GM13977 (cell line): ENCODE data around the gene CRISPLD2.

ENCODE experiments used
- DNase-seq: peaks from one replicate; pipeline ENCODE4 v3.0.0; 2012; ENCODE audit warnings: low spot score
- CTCF ChIP-seq: IDR thresholded peaks from 2 replicates; pipeline ENCODE4 v1.5.1; 2012; ENCODE audit warnings: mild to moderate bottlenecking, control low read depth; ENCODE audit not compliant: insufficient read depth; ENCODE audit errors: extremely low read depth, missing control alignments
- in situ Hi-C: fragments of 300-500 bp; cut with MboI; formaldehyde crosslinking; loops from one replicate; pipeline ENCODE4 v1.12.0; 2022; ENCODE audit warnings: low sequenced_read_pairs, low pct_unique_long_range_greater_than_20kb, mixed read lengths, inconsistent platforms; ENCODE audit not compliant: unreplicated experiment

Gene CRISPLD2

GRCh38 chr16:84816023-84816422, 3.8 kb upstream of the CRISPLD2 start:
- in situ Hi-C loops: no loop called here
- no peak for TF ChIP-seq CTCF
- no peak for DNase-seq

DNA sequence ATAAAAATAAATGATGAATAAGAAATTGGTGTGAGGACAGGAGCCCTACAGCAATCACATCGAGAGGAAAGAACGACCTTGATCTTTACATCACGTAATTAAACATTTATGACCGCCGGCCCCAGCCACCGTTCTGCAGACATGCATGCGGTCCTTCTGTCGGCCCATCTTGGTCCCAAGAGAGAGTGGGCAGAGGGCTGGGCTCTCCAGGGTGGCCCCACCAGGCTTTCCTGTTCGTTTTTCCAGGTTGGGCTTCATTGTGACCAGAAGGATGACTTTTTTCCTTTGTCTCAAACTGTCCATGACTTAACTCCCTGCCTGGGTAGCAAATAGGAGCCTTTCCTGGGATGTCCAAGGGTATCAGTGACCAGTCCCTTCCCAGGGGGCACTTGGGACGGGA, 3.3 kb upstream of the CRISPLD2 start:
- in situ Hi-C loops: no loop called here
- TF ChIP-seq CTCF: no peak

DNA sequence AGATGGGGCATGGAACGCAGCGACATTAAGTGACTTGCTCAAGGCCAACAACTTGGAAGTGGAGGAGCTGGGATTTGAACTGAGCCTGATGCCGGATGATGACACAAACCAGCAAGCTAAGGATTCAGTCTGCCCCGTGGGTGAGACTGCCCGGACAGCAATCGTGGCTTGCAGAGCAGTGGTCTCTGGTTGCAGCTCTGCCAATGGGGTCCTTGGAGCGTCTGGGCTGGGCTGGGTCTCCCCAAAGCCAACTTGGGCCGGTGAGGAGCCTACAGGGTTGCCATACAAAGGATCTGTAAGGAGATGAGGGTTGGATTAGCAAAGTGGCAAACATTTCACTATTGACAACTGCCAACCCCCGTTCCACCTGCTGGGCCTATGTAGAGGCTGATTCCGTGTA, 2.6 kb upstream of the CRISPLD2 start:
- in situ Hi-C loops: no loop called here
- DNase-seq: no peak
- no peak for TF ChIP-seq CTCF

More for the DNA sequence above, 3.3 kb upstream of the CRISPLD2 start:
- no peak for DNase-seq

DNA sequence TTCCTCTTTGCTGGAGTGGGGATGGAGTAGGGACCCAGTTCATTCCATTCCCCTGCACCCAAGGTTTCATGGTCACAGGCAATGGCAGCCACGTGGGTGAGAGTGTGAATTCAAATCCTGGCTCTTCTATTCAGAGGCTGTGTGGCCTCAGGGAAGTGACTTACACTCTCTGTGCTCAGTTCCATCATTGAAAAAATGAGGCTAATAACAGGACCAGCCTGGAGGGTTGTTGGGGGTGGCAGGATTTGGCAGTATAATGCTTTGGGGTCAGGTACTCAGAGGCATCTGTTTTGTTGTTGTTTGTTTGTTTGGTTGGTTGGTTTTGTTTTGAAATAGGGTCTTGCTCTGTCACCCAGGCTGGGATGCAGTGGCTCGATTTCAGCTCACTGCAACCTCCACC, 2.2 kb upstream of the CRISPLD2 start:
- in situ Hi-C loops: no loop called here
- DNase-seq: no peak
- no peak for TF ChIP-seq CTCF

- in situ Hi-C loops: no loop called here
- no peak for TF ChIP-seq CTCF
- DNase-seq: no peak
Observed at GRCh38 chr16:84818133-84818532, 1.7 kb upstream of the CRISPLD2 start.

- no peak for DNase-seq
- no peak for TF ChIP-seq CTCF
- in situ Hi-C loops: no loop called here
Observed at GRCh38 chr16:84818989-84819643, 669 bp upstream of the CRISPLD2 start.

DNA sequence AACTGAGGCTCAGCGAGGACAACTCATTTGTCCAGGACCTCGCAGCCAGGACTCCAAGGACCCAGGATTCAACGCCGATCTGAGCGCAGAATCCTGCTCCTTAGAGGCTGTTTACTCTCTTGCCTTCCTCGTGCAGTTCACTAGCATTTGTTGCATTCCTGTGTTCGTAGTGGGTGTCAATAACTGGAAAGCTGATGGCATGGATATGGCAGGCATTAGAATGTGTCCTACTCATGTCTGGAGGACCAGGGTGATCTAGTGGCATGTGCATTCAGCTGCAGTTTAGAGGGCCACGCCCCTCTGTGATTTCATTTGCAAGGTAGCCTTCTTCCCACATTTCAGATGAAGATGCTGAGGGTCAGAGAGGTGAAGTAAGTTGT, 510 bp downstream of the CRISPLD2 start:
- DNase-seq: no peak
- in situ Hi-C loops: no loop called here
- no peak for TF ChIP-seq CTCF
